ENCODE data around the gene S100A8.

S100A8 gene

GRCh38 chr1:153362187-153362775 is 28.6 kb downstream of the S100A8 start:
- DNase-seq (ENCODE audit: low read depth, low spot score) = no peak

GRCh38 chr1:153361480-153362109 is 29.3 kb downstream of the S100A8 start:
- DNase-seq (ENCODE audit: low read depth, low spot score) = no peak

- DNase-seq (ENCODE audit: low read depth, low spot score) = no peak
Measured at GRCh38 chr1:153360592-153361479, 30.0 kb downstream of the S100A8 start.

GRCh38 chr1:153360190-153360589 is 30.7 kb downstream of the S100A8 start:
- no peak for DNase-seq (ENCODE audit: low read depth, low spot score)

- no peak for DNase-seq (ENCODE audit: low read depth, low spot score)
Measured at GRCh38 chr1:153359241-153359640, 31.6 kb downstream of the S100A8 start.

- no peak for DNase-seq (ENCODE audit: low read depth, low spot score)
Measured at GRCh38 chr1:153358691-153358975, 32.2 kb downstream of the S100A8 start.

- no peak for DNase-seq (ENCODE audit: low read depth, low spot score)
Measured at GRCh38 chr1:153357853-153358690, 32.8 kb downstream of the S100A8 start, which contains the start of gene S100A9. TSS of gene S100A9 (plus strand) at chr1:153357854. CDS start at chr1:153358284, 430 bp downstream.

- DNase-seq (ENCODE audit: low read depth, low spot score) = no peak
Measured at GRCh38 chr1:153357076-153357852, 33.6 kb downstream of the S100A8 start.

- no peak for DNase-seq (ENCODE audit: low read depth, low spot score)
Measured at GRCh38 chr1:153356392-153357075, 34.3 kb downstream of the S100A8 start.

- DNase-seq (ENCODE audit: low read depth, low spot score) = peak; percentile 30
Measured at GRCh38 chr1:153355445-153356071, 35.3 kb downstream of the S100A8 start.

- DNase-seq (ENCODE audit: low read depth, low spot score) = no peak
Measured at GRCh38 chr1:153354515-153355193, 36.2 kb downstream of the S100A8 start.

GRCh38 chr1:153353226-153353947 is 37.5 kb downstream of the S100A8 start:
- DNase-seq (ENCODE audit: low read depth, low spot score) = peak; percentile 28

- DNase-seq (ENCODE audit: low read depth, low spot score) = peak; percentile 78
Measured at GRCh38 chr1:153352523-153352922, 38.4 kb downstream of the S100A8 start.

GRCh38 chr1:153350321-153350957 is 40.4 kb downstream of the S100A8 start:
- no peak for DNase-seq (ENCODE audit: low read depth, low spot score)

GRCh38 chr1:153349363-153350320 is 41.2 kb downstream of the S100A8 start:
- no peak for DNase-seq (ENCODE audit: low read depth, low spot score)

GRCh38 chr1:153348511-153349362 is 42.1 kb downstream of the S100A8 start, which contains the start of gene PGLYRP4:
TSS of gene PGLYRP4 (minus strand) at chr1:153348841. CDS start at chr1:153347932, 909 bp downstream.
- DNase-seq (ENCODE audit: low read depth, low spot score) = no peak

Data from astrocyte of the hippocampus (primary cell).